Measurements from ENCODE around the gene MYBPHL. TPM values are rescaled to one million over a fixed set of nuclear protein-coding genes. Genes with fewer than 3 reads are reported as not detected.

MYBPHL gene
- total and polyA plus RNA-seq, 2 experiments from 2014 or later, result 3.6 to 7.4 TPM

DNA sequence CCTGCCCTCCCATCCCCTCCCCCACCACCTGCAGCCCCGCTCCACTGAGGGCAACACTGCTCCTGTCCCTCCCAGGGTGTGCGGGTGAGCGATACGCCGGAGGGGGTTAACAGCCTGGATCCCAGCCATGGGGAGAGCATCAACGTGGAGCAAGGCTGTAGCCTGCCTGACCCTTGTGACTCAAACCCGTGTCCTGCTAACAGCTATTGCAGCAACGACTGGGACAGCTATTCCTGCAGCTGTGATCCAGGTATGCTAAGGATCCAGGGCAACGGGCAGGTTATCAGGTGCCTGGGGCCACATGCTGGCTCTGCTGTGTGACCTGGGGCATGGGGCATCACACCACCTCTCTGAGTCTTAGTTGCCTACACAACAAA, 42.4 kb downstream of the MYBPHL start:
- no peak for DNase-seq (ENCODE audit: low spot score)
- Histone ChIP-seq H3K9me3 (ENCODE audit: low read depth) (no peaks in the 10 kb centered on the region), H3K9me2 (replicated peaks; ENCODE audit: insufficient read depth) (no peaks in the 10 kb centered on the region), H3K4me2 (no peak overlapping the region), H3K27me3 (no peaks in the 10 kb centered on the region), H3K36me3 (replicated peaks; ENCODE audit: insufficient read depth, low read depth) (no peaks in the 10 kb centered on the region), H3K27ac (no peak overlapping the region), H2AFZ (no peak overlapping the region), H3K4me3 (no peak overlapping the region), H3K4me1 (ENCODE audit: insufficient read depth) (no peaks in the 10 kb centered on the region), H3K79me2 (no peaks in the 10 kb centered on the region), H4K20me1 (ENCODE audit: insufficient read depth, poor library complexity, severe bottlenecking) (no peaks in the 10 kb centered on the region)
- TF ChIP-seq, protein P1, sequence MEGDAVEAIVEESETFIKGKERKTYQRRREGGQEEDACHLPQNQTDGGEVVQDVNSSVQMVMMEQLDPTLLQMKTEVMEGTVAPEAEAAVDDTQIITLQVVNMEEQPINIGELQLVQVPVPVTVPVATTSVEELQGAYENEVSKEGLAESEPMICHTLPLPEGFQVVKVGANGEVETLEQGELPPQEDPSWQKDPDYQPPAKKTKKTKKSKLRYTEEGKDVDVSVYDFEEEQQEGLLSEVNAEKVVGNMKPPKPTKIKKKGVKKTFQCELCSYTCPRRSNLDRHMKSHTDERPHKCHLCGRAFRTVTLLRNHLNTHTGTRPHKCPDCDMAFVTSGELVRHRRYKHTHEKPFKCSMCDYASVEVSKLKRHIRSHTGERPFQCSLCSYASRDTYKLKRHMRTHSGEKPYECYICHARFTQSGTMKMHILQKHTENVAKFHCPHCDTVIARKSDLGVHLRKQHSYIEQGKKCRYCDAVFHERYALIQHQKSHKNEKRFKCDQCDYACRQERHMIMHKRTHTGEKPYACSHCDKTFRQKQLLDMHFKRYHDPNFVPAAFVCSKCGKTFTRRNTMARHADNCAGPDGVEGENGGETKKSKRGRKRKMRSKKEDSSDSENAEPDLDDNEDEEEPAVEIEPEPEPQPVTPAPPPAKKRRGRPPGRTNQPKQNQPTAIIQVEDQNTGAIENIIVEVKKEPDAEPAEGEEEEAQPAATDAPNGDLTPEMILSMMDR (IDR thresholded peaks at IDR 0.05; ENCODE audit: poor library complexity), result no peak
- TF ChIP-seq EZH2 (IDR thresholded peaks at IDR 0.05; ENCODE audit: borderline replicate concordance), result no peak
- TF ChIP-seq EZH2phosphoT487 (IDR thresholded peaks at IDR 0.05; ENCODE audit: low read depth, severe bottlenecking, unreplicated experiment), result no peak
- 89% methylated on average over 6 of the region's 9 CpGs for WGBS (ENCODE audit: low lambda C conversion rate, missing lambda C conversion rate)

DNA sequence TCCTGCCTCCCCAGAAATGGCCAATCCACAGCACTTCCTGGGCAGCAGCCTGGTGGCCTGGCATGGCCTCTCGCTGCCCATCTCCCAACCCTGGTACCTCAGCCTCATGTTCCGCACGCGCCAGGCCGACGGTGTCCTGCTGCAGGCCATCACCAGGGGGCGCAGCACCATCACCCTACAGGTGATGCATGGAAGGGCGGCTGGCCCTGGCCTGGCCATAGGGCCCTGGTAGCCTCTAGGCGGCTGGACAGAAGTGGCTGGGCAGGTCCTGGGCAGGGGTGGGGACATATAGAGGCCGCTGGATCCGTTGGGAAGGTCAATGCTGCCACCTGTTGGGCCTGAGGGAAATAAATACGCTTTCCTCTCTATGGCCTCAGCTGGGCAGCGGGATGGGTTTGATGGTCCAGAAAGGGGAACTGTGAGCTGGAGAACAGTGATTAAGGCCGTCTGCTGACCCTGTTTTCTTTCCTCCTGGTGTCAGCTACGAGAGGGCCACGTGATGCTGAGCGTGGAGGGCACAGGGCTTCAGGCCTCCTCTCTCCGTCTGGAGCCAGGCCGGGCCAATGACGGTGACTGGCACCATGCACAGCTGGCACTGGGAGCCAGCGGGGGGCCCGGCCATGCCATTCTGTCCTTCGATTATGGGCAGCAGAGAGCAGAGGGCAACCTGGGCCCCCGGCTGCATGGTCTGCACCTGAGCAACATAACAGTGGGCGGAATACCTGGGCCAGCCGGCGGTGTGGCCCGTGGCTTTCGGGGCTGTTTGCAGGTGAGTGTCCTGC, 43.0 kb downstream of the MYBPHL start:
- Histone ChIP-seq H3K4me2 (no peak overlapping the region), H3K4me1 (ENCODE audit: insufficient read depth) (no peaks in the 10 kb centered on the region), H3K9me3 (ENCODE audit: low read depth) (no peaks in the 10 kb centered on the region), H2AFZ (no peak overlapping the region), H4K20me1 (ENCODE audit: insufficient read depth, poor library complexity, severe bottlenecking) (no peaks in the 10 kb centered on the region), H3K79me2 (no peaks in the 10 kb centered on the region), H3K4me3 (no peak overlapping the region), H3K27ac (no peak overlapping the region), H3K27me3 (no peaks in the 10 kb centered on the region), H3K9me2 (replicated peaks; ENCODE audit: insufficient read depth) (no peaks in the 10 kb centered on the region), H3K36me3 (replicated peaks; ENCODE audit: insufficient read depth, low read depth) (no peaks in the 10 kb centered on the region)
- peak; percentile 92 for DNase-seq (ENCODE audit: low spot score)
- no peak for TF ChIP-seq EZH2phosphoT487 (IDR thresholded peaks at IDR 0.05; ENCODE audit: low read depth, severe bottlenecking, unreplicated experiment)
- TF ChIP-seq, protein P1 (IDR thresholded peaks at IDR 0.05; ENCODE audit: poor library complexity), result peak; percentile 99
- 43% methylated on average over 23 of the region's 29 CpGs for WGBS (ENCODE audit: low lambda C conversion rate, missing lambda C conversion rate)

DNA sequence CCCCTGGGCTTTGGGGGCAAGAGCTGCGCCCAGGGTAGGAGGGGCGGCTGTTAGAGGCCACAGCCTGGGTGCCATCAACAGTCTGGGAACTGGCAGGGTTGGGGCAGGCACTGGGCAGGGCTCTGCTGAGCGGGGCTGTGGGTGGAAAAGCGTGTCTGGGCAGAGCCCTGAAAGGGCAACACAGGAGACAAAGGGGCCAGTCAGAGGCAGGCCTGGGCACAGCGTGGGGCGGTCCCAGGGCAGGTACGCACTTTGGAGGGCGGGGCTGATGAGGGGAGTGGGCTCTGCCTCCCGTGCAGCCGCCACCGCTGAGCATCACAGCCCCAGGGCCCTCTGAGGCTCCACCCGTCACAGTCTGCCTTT, 43.6 kb downstream of the MYBPHL start:
- Histone ChIP-seq H3K4me3 (no peak overlapping the region), H3K36me3 (replicated peaks; ENCODE audit: insufficient read depth, low read depth) (no peaks in the 10 kb centered on the region), H4K20me1 (ENCODE audit: insufficient read depth, poor library complexity, severe bottlenecking) (no peaks in the 10 kb centered on the region), H3K9me2 (replicated peaks; ENCODE audit: insufficient read depth) (no peaks in the 10 kb centered on the region), H3K27ac (no peak overlapping the region), H3K79me2 (no peaks in the 10 kb centered on the region), H3K4me2 (no peak overlapping the region), H3K27me3 (no peaks in the 10 kb centered on the region), H3K4me1 (ENCODE audit: insufficient read depth) (no peaks in the 10 kb centered on the region), H3K9me3 (ENCODE audit: low read depth) (no peaks in the 10 kb centered on the region), H2AFZ (no peak overlapping the region)
- WGBS (ENCODE audit: low lambda C conversion rate, missing lambda C conversion rate), result 79% methylated on average over 10 of the region's 12 CpGs
- DNase-seq (ENCODE audit: low spot score), result no peak
- TF ChIP-seq EZH2 (IDR thresholded peaks at IDR 0.05; ENCODE audit: borderline replicate concordance), result no peak
- no peak for TF ChIP-seq EZH2phosphoT487 (IDR thresholded peaks at IDR 0.05; ENCODE audit: low read depth, severe bottlenecking, unreplicated experiment)
- TF ChIP-seq, protein P1 (IDR thresholded peaks at IDR 0.05; ENCODE audit: poor library complexity), result no peak

Measured in hepatocyte (in vitro differentiated cells).